GM13976 (cell line): ENCODE results near the gene ATP2B3.

Source experiments
- DNase-seq: peaks from one replicate; pipeline ENCODE4 v3.0.0; 2012; ENCODE audit warnings: low spot score
- CTCF ChIP-seq: IDR thresholded peaks from 2 replicates; pipeline ENCODE4 v1.5.1; 2012; ENCODE audit warnings: borderline replicate concordance, mild to moderate bottlenecking; ENCODE audit not compliant: insufficient read depth; ENCODE audit errors: extremely low read depth, missing control alignments, control extremely low read depth
- in situ Hi-C: fragments of 300-500 bp; cut with MboI; formaldehyde crosslinking; loops from one replicate; pipeline ENCODE4 v1.12.0; 2022; ENCODE audit warnings: low sequenced_read_pairs, mixed read lengths, inconsistent platforms; ENCODE audit not compliant: unreplicated experiment

The ATP2B3 gene

DNA sequence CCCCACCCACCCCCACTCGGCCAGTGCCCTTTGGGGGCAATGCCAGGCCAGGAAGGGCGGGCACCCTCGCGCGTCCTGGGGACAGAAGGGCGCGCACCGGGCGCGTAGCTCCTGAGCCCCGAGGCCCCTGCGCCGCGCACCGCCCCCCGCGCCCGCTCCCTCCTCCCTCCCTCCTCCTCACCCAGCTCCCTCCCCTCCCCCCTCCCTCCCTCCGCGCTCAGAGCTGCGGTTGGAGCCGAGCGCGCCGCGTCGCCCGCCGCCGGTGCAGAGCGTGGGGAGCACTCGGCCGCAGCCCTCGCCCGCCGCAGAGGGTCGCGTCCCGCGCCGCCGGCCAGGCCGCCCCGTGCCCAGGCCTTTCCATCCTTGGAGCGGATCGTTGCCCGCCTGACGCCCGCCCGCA, at the start of gene ATP2B3:
ATP2B3 (plus strand) TSS at position 220 of the 400 bp plus-strand sequence. CDS start 18,606 bp downstream, outside the sequence.
- no peak for DNase-seq
- TF ChIP-seq CTCF, result no peak
- in situ Hi-C loops, result no loop called here

- in situ Hi-C loops, result no loop called here
- TF ChIP-seq CTCF, result no peak
- DNase-seq, result no peak
These were observed 49.3 kb upstream of the ATP2B3 start for GRCh38 chrX:153468008-153468580.

- in situ Hi-C loops, result no loop called here
- DNase-seq, result no peak
- TF ChIP-seq CTCF, result no peak
These were observed 47.5 kb upstream of the ATP2B3 start for GRCh38 chrX:153469811-153470410.

DNA sequence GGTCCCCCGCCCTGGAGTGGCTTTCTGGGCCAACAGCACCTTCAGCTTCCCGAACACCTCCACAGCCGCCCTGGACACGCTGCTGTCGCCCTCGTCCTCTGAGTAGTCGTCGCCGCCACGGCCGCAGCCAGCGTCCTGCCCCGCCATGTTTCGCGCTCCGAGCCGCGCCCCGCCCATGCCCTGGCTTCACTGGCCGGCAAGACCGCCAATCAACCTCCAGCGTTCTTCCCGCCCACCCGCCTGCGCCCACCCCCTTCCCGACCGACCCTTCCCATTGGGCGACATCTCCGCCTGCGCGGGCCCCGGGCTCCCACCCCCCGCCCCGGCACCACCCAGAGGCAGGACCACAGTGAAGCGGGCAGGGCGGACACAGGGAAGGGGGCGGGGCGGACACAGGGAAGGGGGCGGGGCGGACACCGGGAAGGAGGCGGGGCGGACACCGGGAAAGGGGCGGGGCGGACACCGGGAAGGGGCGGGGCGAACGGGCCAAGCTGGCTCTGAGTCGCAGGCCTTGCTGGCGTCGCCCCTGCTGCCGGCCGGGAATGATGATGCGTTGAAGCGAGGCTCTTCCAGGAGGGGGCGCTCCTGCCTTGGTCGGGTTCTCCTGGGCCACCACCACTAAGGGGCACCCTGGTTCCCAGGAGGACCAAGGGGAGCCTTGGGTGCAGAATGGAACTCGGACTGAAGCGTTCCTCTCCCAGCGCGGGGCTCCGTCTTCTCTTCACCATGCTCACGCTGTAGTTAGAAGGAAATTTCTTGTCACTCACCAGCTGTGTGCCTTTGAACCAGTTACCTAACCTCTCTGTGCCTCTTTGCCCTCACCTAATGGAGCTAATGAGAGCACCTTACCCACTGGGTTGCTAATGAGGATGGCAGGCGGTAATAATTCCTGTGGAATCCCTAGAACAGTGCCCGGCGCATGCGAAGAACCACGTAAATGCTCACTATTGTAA, 46.8 kb upstream of the ATP2B3 start, which contains the start of gene HAUS7:
HAUS7 (minus strand) TSS at position 166 of the 953 bp plus-strand sequence; CDS start at position 147, 19 bp downstream.
- peak; percentile 62 for TF ChIP-seq CTCF
- in situ Hi-C loops, result no loop called here
- DNase-seq, result peak; percentile 94

DNA sequence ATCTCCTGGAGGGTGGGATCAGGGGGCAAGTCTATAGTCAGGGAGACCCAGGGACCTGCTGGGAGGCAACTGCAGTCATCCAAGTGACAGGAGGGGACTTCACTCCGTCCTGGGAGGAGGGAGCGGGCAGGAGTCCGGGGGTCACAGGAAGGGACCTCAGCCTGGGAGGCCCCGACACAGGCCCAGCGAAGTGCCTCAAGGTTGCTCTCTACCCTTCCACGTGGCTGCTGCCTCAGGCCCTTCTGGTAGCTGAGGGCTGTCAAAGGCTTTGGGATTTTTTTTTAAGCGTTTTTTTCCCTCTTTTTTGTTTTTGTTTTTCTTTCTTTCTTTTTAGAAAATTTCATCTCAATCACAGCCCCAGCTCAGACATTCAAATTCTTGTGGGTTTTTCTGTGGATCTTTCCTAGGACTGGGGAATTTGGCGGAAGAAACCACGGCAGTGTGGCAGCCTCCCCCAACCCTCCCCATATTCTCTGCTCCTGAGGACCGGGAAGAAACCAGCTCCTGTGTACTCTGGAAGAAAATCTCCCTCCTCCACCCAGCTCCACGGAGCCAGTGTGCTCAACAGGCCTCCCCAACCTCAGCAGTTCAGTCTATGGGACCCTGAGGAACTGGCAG, 45.7 kb upstream of the ATP2B3 start:
- no peak for TF ChIP-seq CTCF

GRCh38 chrX:153473126-153473525, 44.3 kb upstream of the ATP2B3 start:
- no peak for DNase-seq
- TF ChIP-seq CTCF, result no peak
- in situ Hi-C loops, result no loop called here

More for the DNA sequence above, 45.7 kb upstream of the ATP2B3 start:
- in situ Hi-C loops, result no loop called here
- DNase-seq, result no peak
